Activated naive CD4-positive, alpha-beta T cell treated with anti-CD3 and anti-CD28 coated beads, Interleukin-2, amount 50 U/mL, for 16 hours (primary cell): ENCODE results near the gene FCN1.

Source experiments
- DNase-seq: peaks from one replicate; pipeline ENCODE4 v3.0.0-alpha.2; 2020

The FCN1 gene

DNA sequence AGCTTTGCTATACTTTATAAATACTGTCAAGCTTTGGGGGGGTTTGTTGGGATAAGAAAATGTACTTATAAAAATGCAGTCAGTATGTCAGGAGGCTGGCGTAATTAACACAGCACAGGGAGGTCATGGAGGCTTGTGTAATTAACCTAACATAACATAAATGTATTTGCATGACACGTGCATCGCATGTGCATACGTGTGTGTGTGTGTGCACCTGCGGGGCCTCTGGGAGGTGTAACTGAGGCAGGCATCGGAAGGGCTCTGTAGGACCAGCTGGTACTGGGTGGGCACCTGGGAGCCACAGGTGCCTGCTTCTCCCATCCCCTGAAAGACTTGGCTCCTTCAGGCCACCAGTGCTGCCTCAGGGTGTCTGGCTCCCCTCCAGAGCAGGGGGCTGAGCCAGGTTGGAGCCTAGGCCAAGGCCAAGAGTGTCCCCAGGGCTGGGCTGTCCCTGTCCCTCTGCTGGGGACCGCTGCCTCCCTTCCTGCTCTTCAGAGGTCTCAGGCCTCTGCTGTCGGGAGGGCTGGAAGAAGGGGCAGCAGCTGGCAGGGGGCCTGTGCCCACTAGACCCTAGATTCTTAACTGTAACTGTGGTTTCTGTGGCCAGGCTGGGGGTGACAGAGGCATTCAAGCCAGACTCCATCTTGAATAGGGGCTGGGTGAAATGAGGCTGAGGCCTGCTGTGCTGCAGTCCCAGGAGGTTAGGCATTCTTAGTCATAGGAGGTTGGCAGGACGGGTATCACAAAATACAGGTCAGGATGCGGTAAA, 28.1 kb downstream of the FCN1 start:
- no peak for DNase-seq

DNA sequence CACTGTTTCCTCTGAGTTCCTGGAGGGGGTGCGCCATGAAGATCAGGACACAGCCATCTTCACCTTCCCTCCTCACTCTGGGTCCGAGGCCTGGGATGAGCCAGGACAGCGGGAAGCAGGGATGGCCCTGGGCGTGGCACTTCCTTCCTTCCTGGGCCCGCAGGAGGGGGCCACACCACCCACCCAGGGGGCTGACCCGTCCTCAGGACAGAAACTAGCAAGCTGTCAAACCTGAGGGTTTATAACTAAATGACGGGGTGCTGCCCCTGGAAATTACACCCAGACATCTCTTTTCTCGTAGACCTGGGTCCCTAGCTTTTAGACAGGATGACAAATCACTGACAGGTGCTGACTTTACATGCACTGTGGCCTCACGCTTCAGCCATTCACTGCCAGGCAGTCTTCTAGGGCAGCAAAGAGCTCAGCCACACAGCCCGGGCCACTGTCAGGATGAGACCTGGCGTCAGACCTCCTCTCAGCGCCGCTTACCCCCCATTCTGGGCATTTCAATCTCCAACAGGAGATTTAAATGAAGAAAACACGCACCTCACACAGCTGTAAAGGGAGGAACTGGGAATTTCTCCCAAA, 29.0 kb downstream of the FCN1 start:
- no peak for DNase-seq

DNA sequence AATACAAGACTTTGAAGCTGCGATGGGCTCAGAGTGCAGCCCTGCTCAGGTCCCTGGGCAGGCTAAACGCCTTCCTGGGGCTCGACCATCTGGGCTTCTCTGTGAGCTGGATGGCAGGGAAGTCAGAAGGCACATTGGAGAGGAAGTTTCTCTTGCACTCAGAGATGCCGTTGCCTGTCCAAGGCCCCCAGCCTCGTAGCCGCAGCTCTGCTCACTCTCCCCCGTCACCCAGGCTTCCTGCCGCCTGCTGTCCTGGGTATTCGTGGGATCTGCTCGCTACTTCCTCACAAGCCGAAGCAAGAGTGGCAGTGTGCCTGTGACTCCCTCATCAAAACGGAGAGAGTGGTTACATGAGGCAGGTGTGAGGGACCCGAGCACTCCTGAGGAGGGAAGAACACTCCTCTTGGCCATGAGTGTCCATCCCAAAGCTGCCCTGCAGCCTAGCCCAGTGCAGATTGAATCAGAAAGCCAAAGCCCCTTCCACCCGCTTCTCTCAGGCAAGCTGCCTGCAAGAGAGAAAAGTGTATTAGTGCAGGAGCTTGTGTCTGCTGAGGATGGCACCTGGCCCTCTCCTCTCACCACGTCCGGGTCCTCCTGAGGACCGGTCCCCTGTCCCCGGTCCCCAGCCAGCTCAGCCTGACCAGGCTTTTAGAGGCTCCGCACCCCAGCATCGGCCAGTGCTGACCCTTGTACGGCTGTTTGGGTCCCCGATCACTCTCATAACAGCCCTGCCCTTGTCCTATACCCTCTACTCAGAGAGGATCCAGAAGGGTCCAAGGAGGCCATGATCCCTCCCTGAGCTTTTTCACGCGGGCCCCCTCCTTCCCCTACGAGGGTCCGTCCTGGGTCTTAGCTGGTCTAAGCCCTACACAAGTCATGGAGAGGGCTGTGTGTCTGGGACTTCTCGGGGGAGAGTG, 29.8 kb downstream of the FCN1 start:
- DNase-seq: no peak

DNA sequence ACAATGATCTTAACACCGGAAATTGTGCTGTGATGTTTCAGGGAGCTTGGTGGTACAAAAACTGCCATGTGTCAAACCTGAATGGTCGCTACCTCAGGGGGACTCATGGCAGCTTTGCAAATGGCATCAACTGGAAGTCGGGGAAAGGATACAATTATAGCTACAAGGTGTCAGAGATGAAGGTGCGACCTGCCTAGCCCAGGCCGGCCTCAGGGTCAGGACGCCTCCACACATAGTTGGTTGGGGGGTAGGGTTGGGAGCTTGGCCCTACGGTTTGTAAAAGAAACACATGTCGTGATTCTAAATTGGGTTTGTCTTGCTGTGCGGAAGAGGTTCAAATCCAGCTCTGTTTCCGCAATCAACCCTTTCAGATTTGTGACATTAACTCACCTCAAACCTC, 30.5 kb downstream of the FCN1 start:
- no peak for DNase-seq

DNA sequence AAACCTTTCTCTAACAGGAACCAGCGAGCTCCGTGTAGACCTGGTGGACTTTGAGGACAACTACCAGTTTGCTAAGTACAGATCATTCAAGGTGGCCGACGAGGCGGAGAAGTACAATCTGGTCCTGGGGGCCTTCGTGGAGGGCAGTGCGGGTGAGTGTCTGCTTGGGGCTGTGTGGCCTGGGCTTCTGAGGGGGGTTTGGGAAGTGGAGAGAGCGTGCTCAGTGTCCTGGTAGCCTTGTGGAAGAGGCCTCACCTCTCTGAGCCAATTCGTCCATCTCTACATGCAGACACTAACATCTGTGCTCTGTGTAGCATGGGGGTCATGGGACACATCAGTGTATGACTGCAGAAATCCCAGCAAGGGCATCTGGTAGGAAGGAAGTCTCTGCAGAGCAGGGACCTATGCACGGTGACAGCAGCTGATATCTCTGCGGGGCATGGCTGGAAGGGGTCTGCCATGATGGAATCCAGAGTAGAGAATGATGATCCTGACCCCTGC, 31.2 kb downstream of the FCN1 start:
- no peak for DNase-seq

DNA sequence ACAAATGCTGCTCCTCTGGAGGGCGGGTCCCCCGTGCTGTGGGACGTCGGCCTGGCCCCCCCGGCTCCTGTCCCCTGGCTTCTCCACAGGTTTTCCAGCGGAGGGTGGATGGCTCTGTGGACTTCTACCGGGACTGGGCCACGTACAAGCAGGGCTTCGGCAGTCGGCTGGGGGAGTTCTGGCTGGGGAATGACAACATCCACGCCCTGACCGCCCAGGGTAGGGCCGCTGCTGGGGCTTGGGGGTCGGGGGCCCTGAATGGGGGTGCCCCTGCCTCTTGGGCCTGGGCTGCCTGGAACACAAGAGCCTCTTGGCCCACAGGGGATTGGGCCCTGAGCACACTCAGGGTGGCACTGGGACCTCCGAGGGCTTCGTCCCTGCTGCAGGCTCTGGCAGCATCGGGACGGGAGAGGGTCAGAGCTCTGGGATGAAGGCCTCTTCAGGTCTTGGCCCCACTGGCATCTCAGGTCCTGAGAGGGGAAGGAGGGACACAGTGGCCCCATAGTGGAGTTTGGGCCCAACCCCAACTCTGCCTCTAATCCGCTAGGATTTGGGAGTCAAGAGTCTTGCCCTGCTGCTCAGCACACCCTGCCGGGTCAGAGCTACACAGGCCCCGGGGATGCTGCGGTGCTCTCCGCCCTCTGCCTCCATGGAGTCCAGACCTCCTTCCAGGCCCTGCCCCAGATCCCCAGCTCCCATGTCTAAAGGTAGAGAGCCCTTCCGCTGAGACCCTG, 31.9 kb downstream of the FCN1 start:
- no peak for DNase-seq

DNA sequence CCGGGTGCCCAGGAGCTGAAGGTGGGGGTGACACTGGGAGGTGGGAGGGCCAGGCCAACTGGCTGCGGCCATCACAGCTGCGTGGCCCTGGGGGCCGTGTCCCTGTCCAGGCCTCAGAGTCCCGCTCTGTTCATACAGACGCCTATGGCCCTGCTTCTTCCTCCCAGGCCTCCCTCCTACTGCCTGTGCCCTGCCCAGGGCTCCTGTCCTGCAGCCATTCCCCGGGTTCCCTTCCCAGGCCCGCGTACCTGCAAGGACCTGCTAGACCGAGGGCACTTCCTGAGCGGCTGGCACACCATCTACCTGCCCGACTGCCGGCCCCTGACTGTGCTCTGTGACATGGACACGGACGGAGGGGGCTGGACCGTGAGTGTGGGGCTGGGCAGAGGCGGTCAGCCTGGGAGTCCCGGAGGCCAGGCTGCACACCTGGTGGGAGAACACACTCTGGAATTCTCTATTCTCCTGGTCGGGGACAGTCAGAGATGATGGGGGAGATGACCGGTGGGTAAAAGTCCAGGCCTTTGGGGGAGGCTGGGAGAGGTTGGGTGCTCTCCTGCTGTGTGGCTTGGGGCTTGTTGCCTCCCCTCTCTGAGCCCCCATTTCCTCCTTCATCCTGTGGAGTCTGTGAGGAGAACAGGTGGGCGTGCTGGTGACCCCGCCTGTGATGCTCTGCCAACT, 32.6 kb downstream of the FCN1 start:
- no peak for DNase-seq

DNA sequence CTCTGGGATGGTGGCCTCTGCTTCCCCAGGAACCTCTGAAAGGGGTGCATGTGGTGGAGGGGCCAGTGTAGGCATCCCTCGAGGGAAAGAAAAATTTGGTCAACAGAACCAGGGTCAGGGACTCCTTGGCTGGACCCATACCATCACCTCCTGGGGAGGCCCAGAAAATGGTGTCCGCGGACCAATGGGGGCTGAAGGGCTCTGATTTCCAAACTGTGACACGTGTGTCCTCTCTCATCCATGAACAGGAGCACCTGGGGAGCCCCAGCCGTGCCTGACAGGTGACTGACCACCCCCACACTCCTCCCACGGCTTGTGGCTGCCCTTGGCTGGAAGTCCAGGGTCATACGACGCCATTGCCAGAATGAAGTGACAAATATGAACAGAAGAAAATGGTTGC, 33.2 kb downstream of the FCN1 start:
- DNase-seq: no peak

DNA sequence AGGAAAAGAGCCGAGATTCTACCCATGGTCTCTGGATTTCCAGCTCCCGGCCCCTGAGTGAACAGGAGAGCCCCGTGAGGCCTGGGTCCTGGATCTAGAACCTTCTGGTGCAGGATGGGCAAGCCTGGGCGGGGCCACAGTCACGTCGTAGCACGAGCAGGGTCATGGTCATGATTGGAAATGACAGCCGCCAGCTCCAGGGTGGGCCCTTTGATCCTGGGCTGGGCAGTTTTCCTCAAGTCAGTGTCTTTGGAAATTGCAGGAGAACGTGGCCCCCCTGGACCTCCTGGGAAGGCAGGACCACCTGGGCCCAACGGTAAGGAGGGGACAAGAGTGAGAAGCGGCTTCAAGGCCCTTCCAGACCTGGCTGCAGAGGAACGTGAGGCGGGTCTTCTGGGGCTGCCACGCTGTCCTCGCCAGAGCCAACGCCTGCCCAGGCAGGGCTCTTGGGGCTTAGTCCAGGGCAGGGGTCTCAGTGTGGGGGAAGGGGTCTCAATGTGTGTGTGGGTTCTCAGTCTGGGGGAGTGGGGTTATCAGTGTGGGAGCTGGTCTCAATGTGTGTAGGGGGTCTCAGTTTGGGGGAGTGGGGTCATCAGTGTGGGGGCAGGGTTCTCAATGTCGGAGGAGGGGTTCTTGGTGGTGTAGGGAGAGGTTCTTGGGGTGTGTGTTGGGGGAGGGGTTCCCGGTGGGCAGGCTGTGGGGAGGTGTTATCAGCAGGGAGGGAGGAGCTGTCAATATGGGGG, 34.5 kb downstream of the FCN1 start:
- DNase-seq: no peak

DNA sequence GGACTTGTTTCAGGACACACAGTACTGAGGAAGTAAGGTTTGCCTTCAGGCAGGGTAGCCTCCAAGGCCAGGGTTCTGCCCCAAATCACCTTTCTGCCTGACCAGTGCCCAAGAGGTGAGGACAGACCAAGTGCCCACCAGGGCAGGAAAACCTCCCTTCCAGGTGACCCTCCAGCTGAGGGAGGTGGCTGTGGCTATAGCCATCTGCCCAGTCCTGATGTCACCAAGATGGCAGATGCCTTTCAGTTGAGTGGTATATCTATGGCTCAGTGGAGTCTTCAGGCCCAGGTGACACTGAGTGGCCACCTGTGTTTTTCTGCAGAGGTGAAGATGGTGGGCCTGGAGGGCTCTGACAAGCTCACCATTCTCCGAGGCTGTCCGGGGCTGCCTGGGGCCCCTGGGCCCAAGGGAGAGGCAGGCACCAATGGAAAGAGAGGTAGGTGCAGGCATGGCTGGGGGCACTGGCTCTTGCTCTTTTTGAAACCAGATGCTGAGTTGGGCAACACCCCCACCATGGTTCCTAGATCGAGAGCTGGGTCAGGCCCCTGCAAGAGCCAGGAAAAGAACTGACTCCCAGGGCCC, 35.4 kb downstream of the FCN1 start:
- DNase-seq: no peak

DNA sequence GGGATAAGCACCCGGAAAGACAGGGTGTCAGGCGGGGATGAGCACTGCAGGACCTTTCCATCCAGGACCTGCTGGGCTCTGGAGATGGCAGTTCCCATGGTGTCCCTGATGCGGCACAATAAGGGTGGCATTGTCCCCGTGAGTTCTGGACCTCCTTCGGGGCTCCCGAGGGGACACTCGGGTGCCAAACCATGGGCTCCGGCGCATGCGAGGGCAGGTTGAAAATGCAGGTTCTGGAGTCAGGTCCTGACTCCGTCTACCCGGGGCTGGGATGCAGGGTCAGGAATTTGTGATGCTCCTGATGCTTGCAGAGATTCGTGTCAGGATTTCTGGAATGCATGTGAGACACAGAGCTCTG, 36.4 kb downstream of the FCN1 start:
- no peak for DNase-seq

DNA sequence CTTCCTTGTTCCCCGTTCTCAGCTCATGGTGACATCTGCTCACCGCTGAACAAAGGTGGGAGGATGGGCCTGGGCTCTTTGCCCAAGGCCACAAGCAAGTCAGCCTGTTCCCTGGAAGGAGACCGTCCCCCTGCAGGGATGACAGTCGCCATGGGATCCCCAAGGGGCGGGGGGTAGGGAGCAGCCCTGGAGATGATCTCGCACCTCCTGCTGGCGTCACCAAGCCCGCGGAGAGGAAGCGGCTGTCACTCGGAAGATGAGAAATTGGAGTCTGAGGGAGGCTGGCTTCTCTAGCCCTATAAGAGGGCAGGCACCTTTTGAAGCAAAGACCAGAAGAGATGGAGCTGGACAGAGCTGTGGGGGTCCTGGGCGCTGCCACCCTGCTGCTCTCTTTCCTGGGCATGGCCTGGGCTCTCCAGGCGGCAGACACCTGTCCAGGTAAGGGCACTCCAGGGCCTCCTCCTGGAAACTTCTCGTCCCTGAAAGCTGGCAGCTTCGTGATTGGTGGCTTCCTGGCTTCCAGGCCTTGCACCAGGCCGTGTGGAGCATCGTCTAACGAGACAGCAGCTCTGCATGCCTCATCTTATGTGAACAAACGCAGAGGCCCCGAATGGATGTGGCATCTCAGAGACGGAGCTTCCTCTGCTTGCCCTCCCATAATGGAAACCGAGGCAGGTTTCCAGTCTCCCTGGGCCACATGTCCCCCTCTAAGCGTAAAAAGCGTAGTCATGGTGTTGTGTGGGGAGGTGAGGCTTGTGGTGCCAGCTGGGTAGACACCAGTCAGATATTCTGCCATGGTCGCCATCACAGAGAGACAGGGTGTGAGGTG, 37.0 kb downstream of the FCN1 start, which contains the start of gene FCN2:
Gene FCN2, plus strand, starts transcription at position 327 of the 829 bp plus-strand sequence. Its CDS starts 12 bp downstream, at position 339.
- no peak for DNase-seq

DNA sequence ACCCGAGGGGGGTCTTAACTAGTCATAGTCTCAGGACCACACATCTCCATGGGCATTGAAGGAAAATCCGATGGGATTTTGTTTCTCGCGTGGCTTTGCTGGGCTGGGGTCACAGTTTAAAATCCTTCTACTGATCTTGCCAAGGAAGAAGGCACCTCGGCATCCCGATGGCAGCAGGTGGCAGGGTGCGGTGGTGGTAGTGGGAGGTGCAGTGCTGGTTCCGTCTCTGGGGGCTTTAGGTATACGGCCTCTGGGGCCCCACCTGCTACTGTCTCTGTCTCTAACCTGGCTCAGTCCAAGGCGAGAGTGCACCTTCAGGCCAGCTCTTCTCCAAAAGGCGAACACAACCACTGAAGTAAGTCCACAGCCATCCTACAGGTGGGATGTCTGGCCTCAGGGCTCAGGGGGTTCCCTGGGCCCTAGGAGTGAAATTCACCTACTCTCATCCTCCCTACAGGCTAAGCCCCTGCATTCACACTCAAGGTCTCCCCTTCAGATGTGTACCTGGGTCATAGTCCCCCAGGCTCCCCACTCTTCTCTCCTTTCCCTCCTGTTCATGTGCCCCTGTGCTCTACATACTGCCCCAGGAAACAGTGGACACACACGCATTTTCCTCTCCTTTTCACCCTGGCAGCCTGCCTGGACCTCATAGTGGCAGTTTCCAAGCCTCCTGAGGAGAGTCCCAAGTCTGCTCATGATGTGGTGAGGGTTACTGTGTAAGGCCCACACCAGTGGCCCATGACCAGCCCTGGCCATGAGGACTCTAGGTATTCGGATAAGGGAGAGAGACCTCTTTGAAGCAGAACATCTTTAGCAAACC, 37.8 kb downstream of the FCN1 start:
- no peak for DNase-seq

DNA sequence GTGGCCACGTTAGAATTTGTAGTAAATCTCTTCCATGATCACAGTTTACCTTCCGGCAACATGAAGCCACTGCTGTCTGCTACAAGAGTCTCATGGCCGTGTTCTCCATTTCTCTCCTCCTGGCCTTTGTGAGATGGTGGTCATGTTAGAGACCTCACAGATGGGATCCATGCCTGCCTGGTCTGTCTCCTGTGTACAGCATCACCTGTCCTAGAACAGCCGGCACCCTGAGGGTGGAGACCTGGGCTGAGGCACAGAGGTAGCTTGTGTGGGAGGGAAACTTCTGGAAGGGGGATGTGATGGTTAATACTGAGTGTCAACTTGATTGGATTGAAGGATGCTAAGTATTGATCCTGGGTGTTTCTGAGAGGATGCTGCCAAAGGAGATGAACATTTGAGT, 40.2 kb downstream of the FCN1 start:
- DNase-seq: no peak

DNA sequence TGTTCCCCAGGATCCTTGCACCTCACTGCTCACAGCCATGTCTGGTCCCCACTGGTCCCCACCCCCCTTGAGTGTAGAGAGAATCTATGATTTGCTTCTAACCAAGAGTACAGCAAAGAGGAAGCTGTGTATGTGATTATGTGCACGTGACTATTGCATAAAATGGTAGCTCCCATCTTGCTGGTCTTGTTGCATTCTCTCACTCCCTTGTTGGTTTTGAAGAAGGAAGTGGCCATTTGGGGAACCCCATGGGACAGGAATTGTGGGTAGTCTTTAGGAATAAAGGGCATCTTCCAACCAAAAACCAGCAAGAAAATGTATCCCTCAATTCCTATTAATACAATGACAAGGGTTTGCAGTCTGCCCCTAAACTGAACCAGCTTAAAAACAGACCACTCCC, 42.3 kb downstream of the FCN1 start:
- DNase-seq: no peak

DNA sequence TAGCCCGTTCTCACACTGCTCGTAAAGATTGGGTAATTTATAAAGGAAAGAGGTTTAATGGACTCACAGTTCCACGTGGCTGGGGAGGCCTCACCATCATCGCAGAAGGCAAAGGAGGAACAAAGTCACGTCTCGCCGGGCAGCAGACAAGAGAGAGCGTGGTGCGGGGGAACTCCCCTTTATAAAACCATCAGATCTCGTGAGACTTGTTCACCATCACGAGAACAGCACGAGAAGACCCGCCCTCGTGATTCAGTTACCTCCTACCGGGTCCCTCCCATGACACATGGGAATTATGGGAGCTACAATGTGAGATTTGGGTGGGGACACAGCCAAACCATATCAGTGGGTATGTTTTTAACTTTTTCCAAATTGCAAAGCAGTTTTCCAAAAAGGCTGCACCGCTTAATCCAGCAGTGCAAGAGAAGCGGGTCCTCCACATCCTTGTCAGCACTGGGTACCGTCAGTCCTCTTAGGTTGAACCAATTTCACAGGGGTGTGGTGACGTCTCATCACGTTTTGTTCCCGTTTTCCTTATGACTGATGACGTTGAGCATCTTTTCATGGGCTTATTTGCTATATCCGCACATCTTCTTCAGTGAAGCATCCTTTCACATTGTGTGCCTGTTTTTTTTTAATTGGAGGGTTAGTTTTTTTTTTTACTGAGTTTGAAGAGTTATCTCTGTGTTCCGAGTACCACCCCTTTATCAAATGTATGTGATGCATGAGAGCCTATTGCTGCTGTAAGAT, 45.1 kb downstream of the FCN1 start:
- DNase-seq: no peak

DNA sequence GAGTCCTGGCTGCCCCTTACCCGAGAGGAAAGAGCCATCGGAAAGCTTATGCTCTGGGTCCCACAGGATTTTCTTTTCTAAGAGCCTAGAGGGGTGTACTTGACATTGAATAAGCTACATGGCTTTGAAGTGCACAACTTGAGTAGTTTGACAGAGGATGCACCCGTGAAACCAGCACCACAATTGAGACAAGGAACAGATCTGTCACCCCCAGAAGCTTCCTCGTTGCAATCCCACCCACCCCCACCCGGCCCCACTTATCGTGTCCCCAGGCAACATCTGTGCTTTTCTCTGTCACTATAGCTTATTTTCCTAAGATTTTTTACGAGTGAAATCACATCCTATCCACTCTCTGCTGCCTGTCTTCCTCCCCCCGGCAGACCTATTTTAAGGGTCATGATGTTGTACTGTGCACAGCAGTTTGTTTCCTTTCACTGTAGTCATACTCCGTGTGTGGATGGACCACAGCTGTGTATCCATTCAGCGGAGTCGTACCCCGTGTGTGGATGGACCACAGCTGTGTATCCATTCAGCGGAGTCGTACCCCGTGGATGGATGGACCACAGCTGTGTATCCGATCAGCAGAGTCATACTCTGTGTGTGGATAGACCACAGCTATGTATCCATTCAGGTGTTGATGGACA, 45.9 kb downstream of the FCN1 start:
- DNase-seq: no peak
